GM19328 (cell line): ENCODE results near the gene IFITM2.
"Not testable (repeated sequence)": the region's sequence is repeated elsewhere in the genome, so short reads cannot be mapped to it uniquely, and the experiment has no call there.

Source experiments
- ATAC-seq: cut with Tn5 transposase; IDR thresholded peaks from one replicate; pipeline ENCODE4 v1.9.1; 2021; ENCODE audit warnings: mild to moderate bottlenecking, moderate library complexity; ENCODE audit not compliant: unreplicated experiment

IFITM2 gene

DNA sequence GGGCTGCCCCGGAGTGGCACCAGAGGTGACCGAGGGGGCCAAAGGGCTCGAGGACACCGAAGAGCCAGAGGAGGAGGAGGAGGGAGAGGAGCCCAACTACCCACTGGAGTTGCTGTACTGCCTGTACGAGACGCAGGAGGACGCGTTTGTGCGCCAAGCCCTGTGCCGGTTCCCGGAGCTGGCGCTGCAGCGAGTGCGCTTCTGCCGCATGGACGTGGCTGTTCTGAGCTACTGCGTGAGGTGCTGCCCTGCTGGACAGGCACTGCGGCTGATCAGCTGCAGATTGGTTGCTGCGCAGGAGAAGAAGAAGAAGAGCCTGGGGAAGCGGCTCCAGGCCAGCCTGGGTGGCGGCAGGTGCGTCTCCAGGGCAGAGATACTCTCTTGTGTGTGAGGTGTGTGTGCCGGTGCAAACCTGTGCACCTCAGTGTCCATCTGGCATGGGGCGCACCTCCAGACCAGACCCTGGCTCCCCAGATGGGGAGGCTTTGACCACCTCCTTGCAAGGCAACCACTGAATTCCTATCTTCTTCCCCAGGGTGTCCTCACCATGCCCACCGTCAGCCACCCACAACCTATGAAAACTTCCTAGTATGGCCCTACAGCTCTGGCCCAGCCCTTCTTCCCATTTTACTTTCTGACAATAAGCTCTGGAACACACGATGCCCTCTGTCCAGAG, 26.0 kb upstream of the IFITM2 start:
- ATAC-seq = no peak

DNA sequence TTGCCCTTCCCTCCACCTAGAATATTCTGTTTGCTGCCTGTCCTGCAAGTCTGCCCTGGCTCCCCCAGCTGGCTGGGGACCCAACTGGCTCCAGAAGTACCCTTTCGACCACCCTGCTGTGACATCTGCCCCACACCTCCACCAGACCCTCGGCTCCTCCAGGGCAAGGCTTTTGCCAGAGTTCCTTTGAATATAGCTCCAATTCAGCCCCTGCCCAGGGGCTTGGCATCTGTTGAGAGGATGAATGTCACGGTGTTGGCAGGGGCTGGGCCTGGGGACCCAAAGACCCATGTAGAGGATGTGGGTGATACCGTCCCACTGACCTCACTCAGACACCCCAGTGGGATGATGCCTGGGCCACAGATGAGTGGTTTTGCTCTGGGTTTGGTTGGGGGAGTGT, 25.4 kb upstream of the IFITM2 start:
- ATAC-seq = no peak

DNA sequence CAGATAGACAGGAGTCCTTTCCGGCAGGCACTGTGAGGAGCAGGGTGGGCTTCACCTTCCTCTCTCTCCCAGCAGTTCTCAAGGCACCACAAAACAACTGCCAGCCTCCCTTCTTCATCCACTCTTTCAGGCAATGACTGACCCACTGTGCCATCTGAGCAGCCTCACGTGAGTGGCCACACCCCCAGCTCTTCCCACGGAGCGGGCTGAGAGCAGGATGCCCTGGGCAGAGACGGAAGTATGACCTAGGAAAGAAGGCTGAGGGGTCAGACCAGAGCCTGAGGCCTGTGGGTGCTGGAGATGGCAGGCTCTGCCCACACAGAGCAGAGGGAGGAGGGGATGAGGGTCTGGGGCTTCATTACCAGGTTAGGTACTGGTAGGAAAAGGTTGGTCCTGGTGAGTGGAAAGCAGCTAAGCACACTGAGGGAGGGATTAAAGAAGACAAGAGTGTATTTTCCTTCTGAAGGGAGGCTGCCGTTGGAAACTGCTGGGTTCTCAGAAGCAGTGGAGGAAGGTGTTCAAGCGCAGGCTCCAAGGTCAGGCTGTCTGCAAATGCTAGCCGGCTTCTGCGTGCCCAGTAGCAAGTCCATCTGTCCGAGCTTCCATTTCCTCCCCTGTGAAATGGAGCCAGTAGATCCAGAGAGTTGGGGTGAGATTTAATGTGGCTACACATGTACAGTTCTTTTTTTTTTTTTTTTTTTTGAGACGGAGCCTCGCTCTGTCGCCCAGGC, 24.8 kb upstream of the IFITM2 start:
- no peak for ATAC-seq

DNA sequence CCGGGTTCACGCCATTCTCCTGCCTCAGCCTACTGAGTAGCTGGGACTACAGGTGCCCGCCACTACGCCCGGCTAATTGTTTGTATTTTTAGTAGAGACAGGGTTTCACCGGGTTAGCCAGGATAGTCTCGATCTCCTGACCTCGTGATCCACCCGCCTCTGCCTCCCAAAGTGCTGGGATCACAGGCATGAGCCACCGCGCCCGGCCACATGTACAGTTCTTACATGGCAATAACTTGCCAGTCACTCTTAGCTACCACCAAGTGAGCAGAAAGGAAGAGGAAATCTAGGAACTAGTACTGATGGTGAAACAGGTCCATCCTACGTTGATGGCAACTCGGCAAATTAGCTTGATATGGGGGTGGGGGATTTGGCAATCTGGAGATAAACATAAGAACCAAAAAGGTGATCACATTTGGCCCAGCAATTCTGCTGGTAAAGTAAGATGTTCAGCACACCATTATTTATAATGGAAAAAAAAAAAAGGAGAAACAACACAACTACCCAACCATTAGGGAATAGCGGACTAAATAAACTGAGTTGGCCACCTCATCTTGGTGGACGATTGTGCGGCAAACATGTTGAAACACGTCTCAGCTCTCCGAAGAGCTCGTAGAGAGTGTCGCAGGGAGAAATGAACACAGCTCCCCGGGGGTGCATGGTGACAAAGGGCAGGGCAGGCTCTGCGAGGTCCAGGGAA, 24.1 kb upstream of the IFITM2 start:
- no peak for ATAC-seq

DNA sequence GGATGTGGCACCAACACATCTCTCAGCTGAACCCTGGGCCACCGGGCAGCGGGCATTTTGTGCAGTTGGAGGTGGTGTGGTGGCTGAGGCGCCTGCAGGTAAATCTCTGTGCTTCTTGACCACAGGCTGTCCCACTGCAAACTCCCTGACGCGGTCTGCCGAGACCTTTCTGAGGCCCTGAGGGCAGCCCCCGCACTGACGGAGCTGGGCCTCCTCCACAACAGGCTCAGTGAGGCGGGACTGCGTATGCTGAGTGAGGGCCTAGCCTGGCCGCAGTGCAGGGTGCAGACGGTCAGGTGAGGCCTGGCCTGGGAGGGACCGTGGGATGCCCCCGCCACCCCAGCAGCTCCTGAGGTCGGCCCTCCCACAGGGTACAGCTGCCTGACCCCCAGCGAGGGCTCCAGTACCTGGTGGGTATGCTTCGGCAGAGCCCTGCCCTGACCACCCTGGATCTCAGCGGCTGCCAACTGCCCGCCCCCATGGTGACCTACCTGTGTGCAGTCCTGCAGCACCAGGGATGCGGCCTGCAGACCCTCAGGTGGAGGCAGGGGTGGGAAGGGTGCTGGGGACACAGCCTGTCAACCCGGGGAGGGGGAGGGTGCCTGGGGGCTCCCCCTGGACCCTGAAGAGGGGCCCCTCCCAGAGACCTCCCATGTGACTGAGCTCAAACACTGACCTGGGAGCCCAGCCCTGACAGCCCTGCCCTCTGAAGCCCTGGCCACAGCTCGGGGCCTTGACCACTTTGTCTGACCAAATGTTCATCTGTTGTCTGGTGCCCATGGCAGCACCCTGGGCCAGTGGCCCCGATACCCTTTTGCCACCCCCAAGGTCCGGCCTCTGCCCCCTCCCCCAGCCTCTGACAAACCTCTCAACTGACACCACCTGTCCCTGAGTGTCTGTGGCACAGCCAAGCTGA, 23.3 kb upstream of the IFITM2 start:
- ATAC-seq = no peak

DNA sequence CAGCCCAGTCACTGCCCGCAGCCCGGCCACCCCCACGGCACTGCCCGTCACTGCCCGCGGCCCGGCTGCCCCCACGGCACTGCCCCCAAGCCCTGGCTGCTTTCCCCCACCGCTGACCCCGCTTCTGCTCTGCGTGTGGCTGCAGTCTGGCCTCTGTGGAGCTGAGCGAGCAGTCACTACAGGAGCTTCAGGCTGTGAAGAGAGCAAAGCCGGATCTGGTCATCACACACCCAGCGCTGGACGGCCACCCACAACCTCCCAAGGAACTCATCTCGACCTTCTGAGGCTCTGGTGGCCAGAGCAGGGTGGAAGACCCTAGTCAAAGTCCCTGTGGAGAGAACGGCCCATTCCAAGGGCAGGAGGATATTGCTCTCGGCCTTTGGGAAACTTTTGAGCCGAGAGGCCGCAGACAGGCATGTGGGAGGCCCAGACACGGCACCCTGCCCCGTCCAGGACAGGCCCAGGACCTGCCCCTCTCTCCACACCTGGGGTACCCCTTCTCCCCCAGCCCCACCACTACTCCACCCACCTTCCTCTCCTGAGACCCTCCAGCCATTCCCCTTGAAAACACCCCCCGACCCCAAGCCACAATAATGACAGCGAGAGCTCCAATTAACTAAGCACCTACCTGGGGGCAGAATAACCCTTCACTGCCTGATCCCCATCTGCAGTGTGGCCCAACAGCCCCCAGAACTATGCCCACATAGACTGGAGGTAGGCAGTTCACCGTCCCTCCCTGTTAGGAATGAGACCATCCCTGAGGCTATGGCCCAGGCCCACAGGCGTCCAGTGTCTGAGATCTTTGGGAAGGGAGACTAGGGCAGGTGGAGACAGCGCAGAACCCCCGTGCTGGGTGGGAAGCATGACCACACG, 22.4 kb upstream of the IFITM2 start:
- ATAC-seq = no peak

DNA sequence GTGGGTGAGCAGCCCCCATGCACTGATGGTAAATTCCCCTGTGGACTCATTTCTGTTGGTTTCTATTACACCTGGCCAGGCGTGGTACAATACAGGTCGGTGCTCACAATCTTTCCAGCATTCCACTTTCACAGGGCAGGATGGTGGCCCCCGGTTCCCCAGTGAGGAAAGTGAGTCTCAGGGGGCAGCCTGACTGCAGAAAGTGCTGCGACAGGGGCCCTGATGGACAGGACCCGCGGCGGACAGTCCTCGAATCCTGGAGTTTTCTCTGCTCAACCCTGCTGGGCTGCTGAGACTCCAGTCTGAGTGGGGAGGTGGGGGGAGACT, 21.8 kb upstream of the IFITM2 start:
- ATAC-seq = no peak

DNA sequence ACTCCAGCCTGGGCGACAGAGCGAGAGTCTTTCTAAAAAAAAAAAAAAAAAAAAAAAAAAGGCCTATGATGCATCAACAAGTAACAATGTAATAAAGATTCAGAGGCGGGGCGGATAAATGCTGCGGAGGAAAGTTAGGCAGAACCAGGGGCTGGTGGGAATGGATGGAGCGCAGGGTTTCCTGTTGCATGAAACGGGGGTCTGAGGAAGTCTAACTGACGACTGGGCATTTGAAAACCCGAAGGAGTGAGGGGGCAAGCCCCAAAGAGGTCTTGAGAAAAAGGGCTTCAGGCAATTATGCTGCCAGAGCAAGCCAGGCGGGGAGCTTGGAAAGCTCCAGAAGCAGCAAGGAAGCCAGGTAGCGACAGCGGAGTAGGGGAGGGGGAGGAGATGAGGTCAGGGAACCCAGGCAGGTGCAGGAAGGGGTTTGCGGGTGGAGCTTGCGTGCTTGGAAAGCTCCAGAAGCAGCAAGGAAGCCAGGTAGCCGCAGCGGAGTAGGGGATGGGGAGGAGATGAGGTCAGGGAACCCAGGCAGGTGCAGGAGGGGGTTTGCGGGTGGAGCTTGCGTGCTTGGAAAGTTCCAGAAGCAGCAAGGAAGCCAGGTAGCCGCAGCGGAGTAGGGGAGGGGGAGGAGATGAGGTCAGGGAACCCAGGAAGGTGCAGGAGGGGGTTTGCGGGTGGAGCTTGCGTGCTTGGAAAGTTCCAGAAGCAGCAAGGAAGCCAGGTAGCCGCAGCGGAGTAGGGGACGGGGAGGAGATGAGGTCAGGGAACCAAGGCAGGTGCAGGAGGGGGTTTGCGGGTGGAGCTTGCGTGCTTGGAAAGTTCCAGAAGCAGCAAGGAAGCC, 20.4 kb upstream of the IFITM2 start:
- ATAC-seq = not testable (repeated sequence)

DNA sequence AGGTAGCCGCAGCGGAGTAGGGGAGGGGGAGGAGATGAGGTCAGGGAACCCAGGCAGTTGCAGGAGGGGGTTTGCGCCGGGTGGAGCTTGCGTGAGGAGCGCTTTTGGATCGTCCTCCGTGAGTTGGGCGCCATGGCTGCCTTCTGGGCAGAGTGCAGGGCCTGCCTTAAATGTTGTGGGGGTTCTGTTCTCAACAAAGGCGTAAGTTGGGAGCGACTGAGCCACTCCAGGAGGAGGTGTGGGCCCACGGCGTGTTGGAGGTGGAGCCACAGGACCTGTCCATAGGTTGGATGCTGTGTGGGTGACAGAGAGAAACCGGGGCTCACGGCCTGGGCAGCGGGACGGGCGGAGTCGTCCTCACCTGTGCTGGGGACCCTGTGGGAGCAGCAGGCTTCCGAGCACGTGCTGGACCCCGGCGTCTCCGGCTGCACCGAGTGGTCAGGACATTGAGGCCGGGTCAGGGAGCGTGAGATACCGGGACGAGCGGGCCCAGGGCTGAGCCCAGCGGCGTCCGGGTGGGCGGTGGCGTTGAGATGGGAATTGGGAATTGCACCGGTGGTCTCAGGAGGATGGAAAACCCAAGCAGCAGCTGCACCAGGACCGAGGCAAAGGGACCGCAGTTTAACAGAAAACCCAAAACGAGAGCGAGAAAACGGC, 19.7 kb upstream of the IFITM2 start:
- no peak for ATAC-seq

DNA sequence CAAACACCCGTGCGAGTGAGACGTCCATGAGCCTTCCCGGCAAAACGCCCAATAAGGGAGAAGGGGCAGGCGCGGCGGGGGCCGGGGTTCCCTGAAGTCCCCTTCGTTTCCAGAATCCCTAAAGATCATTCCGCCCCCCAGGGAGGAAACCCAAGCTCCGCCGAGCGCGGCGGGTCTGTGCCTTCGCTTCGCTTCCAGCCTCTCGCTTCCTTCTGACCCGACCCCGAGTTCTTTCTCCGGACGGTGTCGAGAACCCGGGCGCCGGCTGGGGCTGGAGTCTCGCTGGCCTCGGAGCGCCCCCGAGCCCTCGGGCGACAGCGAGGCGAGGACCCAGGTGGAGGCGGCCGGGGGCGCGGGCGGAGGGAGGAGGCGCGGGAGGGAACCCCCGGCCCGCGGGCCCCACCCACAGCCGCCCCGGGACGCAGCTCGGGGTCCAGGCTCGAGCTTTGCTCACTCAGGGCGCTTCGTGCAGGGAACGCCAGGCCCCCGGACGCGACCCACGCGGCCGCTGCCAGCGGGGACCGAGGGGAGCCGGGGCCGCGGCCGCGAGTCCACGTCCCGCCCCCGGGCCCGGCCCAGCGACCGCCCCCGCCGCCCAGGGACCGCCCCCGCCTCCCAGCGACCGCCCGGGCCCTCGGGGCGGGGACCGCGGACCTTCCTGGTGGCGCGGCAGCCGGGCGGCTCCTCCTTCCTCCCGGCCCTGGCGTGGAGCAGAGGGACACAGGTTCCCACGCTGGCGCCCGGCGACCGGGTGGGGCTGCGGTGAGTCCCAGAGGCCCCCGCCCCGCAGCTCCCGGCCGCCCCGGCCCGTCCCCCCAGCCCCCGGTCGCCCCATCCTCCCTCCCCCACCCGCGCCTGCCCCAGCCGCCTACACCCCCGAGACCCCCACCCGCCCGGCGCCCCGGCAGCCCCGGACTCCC, 18.9 kb upstream of the IFITM2 start, which contains the start of gene PGGHG:
Gene PGGHG (plus strand): TSS at position 649 of the 920 bp plus-strand sequence. CDS start 691 bp downstream, outside the sequence.
- ATAC-seq = peak; percentile 58

DNA sequence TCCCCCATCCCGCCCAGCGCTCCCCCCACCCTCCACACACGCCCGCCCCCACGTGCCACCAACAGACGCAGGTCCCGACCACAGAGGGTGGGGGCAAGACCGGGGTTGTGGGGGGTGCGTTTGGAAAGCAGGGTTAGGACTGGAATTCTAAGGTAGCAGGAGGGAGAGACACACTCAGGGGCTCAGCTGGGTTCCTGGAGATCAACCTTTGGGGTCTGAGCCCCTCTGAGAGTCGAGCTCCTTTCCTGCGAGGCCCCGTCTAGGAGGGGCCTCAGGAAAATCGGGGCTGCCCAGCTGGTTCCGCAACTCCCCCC, 18.3 kb upstream of the IFITM2 start:
- ATAC-seq = no peak

DNA sequence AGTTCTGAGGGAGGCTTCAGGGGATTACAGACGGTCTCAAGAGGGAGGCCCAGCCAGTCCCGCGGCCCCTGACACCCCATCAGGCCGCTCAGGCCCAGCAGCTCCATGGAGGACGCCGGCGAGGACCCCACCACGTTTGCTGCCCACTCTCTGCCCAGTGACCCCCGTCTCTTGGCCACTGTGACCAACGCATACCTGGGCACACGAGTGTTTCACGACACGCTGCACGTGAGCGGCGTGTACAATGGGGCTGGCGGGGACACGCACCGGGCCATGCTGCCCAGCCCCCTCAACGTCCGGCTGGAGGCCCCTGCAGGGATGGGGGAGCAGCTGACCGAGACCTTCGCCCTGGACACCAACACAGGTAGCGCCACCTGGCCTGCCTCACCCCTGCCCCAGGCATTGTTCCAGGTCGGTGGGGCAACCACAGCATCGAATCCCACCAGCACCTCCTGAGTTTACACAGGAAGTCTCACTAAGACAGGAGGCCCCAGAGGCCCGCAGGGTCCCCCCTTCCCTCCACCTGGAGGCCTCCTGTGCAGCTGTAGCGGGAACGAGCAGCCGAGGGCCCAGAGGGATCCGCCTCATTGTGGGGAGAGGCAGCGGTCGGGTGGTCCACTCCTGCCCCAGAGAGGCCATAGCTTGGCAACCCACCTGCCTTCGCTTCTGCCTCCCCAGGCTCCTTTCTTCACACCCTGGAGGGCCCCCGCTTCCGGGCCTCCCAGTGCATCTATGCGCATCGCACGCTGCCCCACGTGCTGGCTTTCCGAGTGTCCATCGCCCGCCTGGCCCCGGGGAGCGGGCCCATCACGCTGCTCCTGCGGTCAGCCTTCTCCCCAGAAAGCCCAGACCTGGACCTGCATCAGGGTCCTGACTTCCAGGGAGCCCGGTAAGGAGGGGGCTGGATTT, 17.6 kb upstream of the IFITM2 start:
- ATAC-seq = no peak

DNA sequence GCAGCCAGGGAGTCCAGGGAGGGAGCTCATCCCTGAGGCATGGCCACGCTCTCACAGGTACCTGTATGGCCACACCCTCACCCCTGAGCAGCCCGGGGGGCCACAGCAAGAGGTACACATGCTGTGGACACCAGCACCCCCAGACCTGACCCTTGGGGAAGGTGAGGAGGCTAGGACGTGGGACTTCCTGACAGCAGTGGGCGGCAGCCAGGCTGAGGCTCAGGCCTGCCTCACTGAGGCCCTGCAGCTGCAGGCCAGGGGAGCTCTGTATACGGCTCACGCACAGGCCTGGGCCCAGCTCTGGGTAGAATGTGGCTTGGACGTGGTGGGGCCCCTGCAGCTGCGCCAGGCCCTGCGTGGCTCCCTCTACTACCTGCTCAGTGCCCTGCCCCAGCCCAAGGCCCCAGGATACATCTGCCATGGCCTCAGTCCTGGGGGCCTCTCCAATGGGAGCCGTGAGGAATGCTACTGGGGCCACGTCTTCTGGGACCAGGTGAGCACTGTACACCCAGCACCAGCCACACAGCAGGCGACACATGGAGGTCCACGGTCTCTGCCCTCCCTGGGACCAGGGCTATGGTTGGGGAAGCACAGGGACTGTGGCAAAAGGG, 16.9 kb upstream of the IFITM2 start:
- no peak for ATAC-seq

DNA sequence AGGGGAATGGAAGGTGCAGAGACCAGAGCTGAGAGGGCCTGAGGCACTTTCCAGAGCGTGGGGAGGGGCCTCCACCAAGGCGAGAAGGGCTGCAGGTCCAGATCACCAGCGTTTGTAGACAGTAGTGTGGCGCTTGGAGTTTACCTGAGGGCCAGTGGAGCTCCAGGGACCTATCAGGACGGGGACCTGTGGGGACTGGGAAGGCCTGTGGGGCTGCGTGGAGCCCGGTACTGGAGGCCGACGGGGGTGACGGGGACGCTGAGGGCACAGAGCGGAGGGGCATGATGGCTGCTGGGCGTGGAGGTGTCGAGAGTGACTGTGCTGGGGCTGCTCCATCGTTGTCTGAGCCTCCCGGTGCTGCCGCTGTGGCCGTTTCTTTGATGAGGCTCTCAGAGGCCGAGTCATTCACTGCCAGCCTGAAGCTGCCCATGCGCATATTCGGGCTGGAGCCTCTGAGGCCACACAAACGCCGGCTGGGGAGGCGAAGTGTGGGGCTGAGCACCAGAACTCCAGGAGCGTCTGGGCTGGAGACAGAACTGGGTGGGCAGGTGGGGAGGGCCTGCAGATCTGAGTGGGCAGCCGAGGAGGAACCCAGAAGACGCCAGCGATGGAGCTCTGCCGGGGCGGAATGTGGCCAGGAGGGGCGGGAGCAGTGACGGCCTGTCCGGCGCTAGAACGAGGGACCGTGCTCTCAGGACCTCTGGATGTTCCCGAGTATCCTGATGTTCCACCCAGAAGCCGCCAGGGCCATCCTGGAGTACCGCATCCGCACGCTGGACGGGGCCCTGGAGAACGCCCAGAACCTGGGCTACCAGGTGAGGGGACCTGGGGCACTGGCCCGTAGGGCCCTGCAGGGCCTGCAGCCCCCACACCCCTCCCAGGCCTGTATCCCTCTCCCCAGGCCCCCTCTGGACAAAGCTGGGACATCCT, 16.1 kb upstream of the IFITM2 start:
- ATAC-seq = no peak
